ENCODE results near the gene CCDC187. TPM values are rescaled to one million over a fixed set of nuclear protein-coding genes. Genes with fewer than 3 reads are reported as not detected.

Gene CCDC187
- total RNA-seq, 2 donors from 2014 or later: not detected

Other genes starting within 250 kb of the CCDC187 start
- 10 to 100 TPM; 28.6 to 38.5 TPM for gene NACC2, start 208.8 kb downstream of the CCDC187 start, total RNA-seq
- gene TMEM250, start 185.2 kb downstream of the CCDC187 start, total RNA-seq: 10 to 100 TPM; 21.6 to 23.4 TPM
- not detected for gene LHX3, start 99.0 kb downstream of the CCDC187 start, total RNA-seq
- gene QSOX2, start 58.3 kb downstream of the CCDC187 start, total RNA-seq: 1 to 10 TPM; 6.5 to 6.6 TPM
- gene GPSM1, start 23.4 kb upstream of the CCDC187 start, total RNA-seq: 10 to 100 TPM; 55.6 to 58.6 TPM
- 10 to 100 TPM; 23.2 to 30.6 TPM for gene DNLZ, start 59.6 kb upstream of the CCDC187 start, total RNA-seq
- 1 to 10 TPM in 1 of 2 donors, under 1 TPM in 1; 0.86 to 2.4 TPM for gene CARD9, start 69.6 kb upstream of the CCDC187 start, total RNA-seq
- 1 to 10 TPM; 3.4 to 3.8 TPM for gene SNAPC4, start 96.1 kb upstream of the CCDC187 start, total RNA-seq
- 10 to 100 TPM; 18.1 to 26.6 TPM for gene ENTR1, start 106.5 kb upstream of the CCDC187 start, total RNA-seq
- gene PMPCA, start 106.6 kb upstream of the CCDC187 start, total RNA-seq: 10 to 100 TPM; 49.4 to 66.1 TPM
- 10 to 100 TPM in 1 of 2 donors, 1 to 10 TPM in 1; 9.5 to 10.1 TPM for gene INPP5E, start 135.8 kb upstream of the CCDC187 start, total RNA-seq
- gene SEC16A, start 178.9 kb upstream of the CCDC187 start, total RNA-seq: 10 to 100 TPM; 27.4 to 40.8 TPM
- 10 to 100 TPM; 22.7 to 36.0 TPM for gene NOTCH1, start 242.0 kb upstream of the CCDC187 start, total RNA-seq

Measured in left cardiac atrium (tissue), 2 donors.